Peyer's patch (tissue), 4 donors: ENCODE results near the gene IGFBP5.

Experiments
- CTCF ChIP-seq, 6 experiments: fragments of 450-650 bp in 4 of 6; fragments of 200-600 bp in 2 of 6; sonication (generic) in 1 of 6; IDR thresholded peaks; one replicate each; pipeline ENCODE4 v1.5.1; 2017 to 2019; ENCODE audit warnings: antibody characterized with exemption in 6 of 6, mild to moderate bottlenecking in 3 of 6, moderate library complexity in 1 of 6
- POLR2A ChIP-seq, 2 donors: fragments of 450-650 bp; IDR thresholded peaks; one replicate each; pipeline ENCODE4 v1.5.1; 2017; ENCODE audit warnings: antibody characterized with exemption in 2 of 2, mild to moderate bottlenecking in 2 of 2, moderate library complexity in 2 of 2

GRCh38 chr2:216678098-216678465 is 17.3 kb downstream of the IGFBP5 start:
- no peak for TF ChIP-seq CTCF (IDR thresholded peaks at IDR 0.05)
- no peak for TF ChIP-seq POLR2A (IDR thresholded peaks at IDR 0.05)
